ENCODE measurements around the gene HEATR1.
"Not testable (repeated sequence)": the region's sequence is repeated elsewhere in the genome, so short reads cannot be mapped to it uniquely, and the experiment has no call there.

The HEATR1 gene

GRCh38 chr1:236590553-236591150, 13.7 kb downstream of the HEATR1 start:
- no peak for DNase-seq

- DNase-seq: no peak
Measured at GRCh38 chr1:236589531-236589930, 14.8 kb downstream of the HEATR1 start.

- DNase-seq: no peak
Measured at GRCh38 chr1:236581528-236581927, 22.8 kb downstream of the HEATR1 start.

- DNase-seq: not testable (repeated sequence)
Measured at GRCh38 chr1:236580404-236580803, 23.9 kb downstream of the HEATR1 start.

- no peak for DNase-seq
Measured at GRCh38 chr1:236578661-236579060, 25.7 kb downstream of the HEATR1 start.

GRCh38 chr1:236577041-236577440, 27.3 kb downstream of the HEATR1 start:
- not testable (repeated sequence) for DNase-seq

- no peak for DNase-seq
Measured at GRCh38 chr1:236576004-236576403, 28.3 kb downstream of the HEATR1 start.

GRCh38 chr1:236575523-236575922, 28.8 kb downstream of the HEATR1 start:
- no peak for DNase-seq

GRCh38 chr1:236568285-236568894, 35.9 kb downstream of the HEATR1 start:
- no peak for DNase-seq

GRCh38 chr1:236565530-236565929, 38.8 kb downstream of the HEATR1 start:
- DNase-seq: no peak

GRCh38 chr1:236561976-236562375, 42.3 kb downstream of the HEATR1 start:
- DNase-seq: no peak

GRCh38 chr1:236560213-236560771, 44.0 kb downstream of the HEATR1 start:
- no peak for DNase-seq

GRCh38 chr1:236558846-236559245, 45.5 kb downstream of the HEATR1 start:
- DNase-seq: no peak

GRCh38 chr1:236558081-236558480, 46.2 kb downstream of the HEATR1 start:
- no peak for DNase-seq

- DNase-seq: no peak
Measured at GRCh38 chr1:236556606-236557005, 47.7 kb downstream of the HEATR1 start.

- no peak for DNase-seq
Measured at GRCh38 chr1:236553370-236553769, 50.9 kb downstream of the HEATR1 start.

GRCh38 chr1:236552901-236553300, 51.4 kb downstream of the HEATR1 start:
- DNase-seq: no peak

GRCh38 chr1:236552096-236552495, 52.2 kb downstream of the HEATR1 start:
- no peak for DNase-seq

GRCh38 chr1:236550961-236551851, 53.1 kb downstream of the HEATR1 start:
- no peak for DNase-seq

- no peak for DNase-seq
Measured at GRCh38 chr1:236548452-236548851, 55.9 kb downstream of the HEATR1 start.

GRCh38 chr1:236545621-236546169, 58.6 kb downstream of the HEATR1 start:
- no peak for DNase-seq

GRCh38 chr1:236543065-236543669, 61.1 kb downstream of the HEATR1 start:
- no peak for DNase-seq

GRCh38 chr1:236541710-236542109, 62.6 kb downstream of the HEATR1 start:
- no peak for DNase-seq
